Stimulated activated CD4-positive, alpha-beta T cell treated with anti-CD3 and anti-CD28 coated beads, TNF-alpha, amount 100 ng/mL, for 24 hours (primary cell): ENCODE measurements around the gene CCDC201.
"Not testable (repeated sequence)": the region's sequence is repeated elsewhere in the genome, so short reads cannot be mapped to it uniquely, and the experiment has no call there.

Experiments used
- DNase-seq, 3 experiments: peaks; one replicate each; pipeline ENCODE4 v3.0.0-alpha.2; 2020; ENCODE audit warnings: low read depth in 3 of 3

CCDC201 gene

GRCh38 chr7:45817913-45818312 lies 55.0 kb downstream of the CCDC201 start:
- not testable (repeated sequence) for DNase-seq

DNA sequence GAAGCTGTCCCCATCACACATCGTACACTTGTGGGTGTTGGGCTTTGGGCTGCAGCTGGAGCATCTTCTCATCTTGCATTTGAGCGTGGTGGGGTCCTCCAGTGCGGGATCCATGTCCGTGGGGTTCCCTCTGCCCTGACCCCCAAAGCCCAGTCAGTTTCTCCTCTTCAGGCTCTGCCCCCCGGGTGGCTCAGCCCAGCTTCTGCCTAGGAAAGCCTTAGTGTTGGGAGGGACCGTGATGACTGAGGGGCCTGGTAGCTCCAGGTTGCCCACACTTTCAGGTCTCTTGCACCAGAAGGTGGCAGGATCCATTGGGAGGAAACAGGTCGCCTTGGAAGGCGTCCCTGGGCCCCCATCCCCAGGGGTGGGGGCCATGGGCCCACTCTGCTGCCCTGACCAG lies 55.9 kb downstream of the CCDC201 start:
- DNase-seq = not testable (repeated sequence)

DNA sequence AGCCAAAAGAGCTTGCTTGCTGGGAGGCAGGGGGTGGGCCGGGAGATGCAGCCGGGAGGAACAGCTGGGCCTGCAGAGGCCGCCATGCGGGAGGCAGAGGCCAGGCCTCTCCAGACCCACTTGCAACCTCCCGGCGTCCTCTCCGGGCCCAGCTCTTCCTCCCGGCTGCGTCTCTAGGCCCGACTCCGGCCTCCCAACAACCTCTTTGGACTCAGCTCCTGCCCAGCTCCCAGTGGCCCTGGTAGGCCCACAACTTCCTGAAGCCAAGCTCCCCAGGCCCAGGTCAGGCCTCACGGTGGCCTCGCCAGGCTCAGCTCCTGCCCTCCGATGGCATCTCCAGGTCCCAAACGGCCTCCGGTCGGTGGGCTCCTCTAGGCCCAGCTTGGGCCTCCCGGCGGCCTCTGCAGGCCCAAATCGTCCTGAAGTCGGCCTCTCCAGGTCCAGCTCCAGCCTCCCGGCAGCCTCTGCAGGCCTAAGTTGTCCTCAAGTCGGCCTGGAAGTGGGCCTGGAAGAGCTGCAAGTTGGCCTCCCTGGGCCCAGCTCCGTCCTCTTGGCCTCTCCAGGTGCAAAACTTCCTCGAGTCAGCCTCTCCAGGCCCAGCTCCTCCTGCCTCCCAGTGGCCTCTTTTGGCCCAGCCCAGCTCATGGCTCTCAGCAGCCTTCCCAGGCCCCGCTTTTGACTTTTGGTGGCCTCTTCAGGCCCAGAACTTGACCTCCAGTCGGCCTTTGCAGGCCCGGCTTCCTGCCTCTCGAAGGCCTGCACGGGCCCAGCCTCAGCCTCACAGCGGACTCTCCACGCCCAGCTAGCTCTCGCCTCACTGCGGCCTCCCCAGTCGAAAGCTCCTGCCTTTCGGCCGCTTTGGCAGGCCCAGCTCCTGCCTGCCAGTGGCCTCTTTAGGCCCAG lies 58.4 kb downstream of the CCDC201 start:
- DNase-seq = not testable (repeated sequence)

DNA sequence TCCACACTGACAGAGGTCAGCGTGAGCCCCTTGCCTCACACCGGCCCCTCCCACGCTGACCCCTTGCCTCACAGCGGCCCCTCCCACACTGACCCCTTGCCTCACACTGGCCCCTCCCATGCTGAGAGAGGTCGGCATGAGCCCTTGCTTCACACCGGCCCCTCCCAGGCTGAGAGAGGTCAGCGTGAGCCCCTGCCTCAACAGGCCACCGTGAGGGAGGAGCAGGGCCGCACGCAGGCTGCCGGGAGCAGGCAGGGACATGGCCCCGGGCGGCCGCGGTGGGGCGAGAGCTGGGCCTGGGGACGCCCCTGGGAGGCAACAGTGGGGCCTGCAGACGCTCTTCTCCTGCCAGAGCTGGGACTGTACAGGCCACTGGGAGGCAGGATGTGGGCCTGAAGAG lies 59.1 kb downstream of the CCDC201 start:
- DNase-seq = not testable (repeated sequence)

DNA sequence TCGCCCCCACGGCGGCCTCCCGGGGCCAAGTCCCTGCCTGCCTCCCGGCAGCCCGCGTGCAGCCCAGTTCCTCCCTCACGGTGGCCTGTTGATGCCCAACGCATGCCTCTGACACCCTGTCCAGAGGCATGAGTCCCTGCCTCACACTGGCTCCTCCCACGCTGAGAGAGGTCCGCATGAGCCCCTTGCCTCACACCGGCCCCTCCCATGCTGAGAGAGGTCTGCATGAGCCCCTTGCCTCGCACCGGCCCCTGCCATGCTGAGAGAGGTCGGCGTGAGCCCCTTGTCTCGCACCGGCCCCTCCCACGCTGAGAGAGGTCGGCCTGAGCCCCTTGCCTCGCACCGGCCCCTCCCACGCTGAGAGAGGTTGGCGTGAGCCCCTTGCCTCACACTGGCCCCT lies 59.9 kb downstream of the CCDC201 start:
- DNase-seq = no peak

DNA sequence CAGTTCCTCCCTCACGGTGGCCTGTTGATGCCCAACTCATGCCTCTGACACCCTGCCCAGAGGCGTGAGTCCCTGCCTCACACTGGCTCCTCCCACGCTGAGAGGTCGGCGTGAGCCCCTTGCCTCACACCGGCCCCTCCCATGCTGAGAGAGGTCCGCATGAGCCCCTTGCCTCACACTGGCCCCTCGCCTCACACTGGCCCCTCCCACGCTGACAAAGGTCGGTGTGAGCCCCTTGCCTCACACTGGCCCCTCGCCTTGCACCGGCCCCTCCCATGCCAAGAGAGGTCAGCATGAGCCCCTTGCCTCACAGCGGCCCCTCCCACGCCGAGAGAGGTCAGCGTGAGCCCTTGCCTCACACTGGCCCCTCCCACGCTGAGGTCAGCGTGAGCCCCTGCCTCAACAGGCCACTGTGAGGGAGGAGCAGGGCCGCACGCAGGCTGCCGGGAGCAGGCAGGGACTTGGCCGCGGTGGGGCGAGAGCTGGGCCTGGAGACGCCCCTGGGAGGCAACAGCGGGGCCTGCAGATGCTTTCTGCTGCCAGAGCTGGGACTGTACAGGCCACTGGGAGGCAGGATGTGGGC lies 61.1 kb downstream of the CCDC201 start:
- DNase-seq = not testable (repeated sequence)

GRCh38 chr7:45810451-45811005 lies 62.4 kb downstream of the CCDC201 start:
- not testable (repeated sequence) for DNase-seq
